Fibroblast of peridontal ligament (primary cell): ENCODE results near the gene BANP.
"Not testable (repeated sequence)": the region's sequence is repeated elsewhere in the genome, so short reads cannot be mapped to it uniquely, and the experiment has no call there.

Experiments
- DNase-seq: peaks from one replicate; pipeline ENCODE4 v3.0.0-alpha.2; 2010; ENCODE audit errors: extremely low read depth

Gene BANP

DNA sequence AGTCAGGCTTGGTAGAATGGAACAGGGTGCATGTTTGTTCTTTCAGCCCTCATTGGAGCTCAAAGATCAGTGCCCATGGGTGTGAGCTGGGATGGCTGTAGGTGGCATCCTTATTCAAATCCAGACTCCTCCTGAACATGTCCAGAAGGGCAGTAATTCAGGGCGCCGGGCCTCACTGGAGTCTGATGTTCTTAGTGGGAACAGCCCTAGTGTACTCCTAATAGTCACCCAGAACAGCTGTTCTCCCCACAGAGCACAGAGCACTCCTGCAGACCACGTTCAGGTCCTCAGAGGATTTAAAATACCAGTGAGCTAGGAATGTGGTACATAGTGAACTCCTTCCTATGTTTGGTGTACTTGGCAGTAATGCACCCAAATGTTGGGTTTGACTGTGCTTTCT is 96.2 kb downstream of the BANP start:
- DNase-seq: no peak

- DNase-seq: no peak
These were observed 97.8 kb downstream of the BANP start for GRCh38 chr16:88048985-88049384.

DNA sequence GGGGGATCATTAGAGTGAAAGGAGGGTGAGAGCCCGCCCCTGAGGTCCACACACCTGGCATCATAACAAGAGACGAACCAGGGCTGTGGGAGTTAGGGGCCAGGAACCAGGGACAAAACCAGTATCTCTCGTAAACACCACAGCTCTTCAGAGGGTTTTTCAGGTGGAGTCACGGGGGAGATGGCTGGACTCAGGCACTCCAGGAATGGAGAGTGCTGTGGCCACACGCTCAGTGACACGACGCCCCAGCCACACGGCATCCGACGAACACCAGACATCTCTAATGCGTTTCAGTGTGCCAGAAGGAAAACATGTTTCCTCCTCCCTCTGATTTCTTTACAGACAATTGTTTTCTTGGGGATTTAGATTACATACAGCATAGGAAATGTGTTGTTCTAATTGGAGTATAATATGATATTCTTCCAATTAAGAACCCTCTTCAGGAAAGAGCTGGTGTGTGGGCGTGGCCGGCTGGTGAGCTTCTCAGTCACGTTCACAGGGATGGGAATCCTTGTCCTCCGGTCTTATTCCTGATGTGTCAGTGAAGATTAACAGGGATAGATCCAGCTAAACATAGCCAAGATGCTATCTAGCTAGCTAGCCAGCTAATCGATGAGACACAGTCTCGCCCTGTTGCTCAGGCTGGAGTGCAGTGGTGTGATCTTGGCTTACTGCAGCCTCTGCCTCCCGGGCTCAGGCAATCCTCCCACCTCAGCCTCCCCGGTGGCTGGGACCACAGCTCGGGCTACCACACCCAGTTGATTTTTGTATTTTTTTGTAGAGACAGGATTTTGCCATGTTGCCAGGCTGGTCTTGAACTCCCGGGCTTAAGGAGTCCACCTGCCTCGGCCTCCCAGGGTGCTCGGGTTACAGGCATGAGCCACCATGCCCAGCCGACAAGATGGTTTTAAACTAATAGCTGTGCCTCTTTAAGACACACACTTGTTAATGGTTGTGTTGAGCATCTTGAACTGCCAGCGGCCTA is 98.6 kb downstream of the BANP start:
- no peak for DNase-seq

GRCh38 chr16:88050952-88051660 is 99.9 kb downstream of the BANP start:
- DNase-seq: no peak

DNA sequence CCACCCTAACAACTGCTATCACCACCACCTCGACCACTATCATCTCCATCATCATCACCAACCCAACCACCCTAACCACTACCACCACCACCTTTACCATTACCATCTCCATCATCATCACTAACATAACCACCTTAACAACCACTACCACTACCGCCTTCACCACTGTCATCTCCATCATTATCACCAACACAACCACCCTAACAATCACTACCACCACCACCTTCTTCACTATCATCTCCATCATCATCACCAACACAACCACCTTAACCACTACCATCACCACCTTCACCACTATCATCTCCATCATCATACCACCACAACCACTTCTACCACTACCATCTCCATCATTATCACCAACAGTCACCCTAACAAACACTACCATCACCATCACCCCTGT is 101.4 kb downstream of the BANP start:
- DNase-seq: no peak

DNA sequence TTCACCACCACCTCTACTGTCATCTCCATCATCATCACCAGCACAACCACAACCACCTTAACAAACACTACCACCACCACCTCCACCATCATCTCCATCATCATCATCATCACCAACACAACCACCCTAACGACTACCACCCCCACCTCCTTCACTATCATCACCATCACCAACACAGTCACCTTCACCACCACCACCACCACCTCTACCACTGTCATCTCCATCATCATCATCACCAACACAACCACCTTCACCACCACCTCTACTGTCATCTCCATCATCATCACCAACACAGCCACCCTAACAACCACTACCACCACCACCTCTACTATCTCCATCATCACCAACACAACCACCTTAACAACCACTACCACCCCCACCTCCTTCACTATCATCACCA is 102.2 kb downstream of the BANP start:
- not testable (repeated sequence) for DNase-seq

- DNase-seq: no peak
These were observed 104.1 kb downstream of the BANP start for GRCh38 chr16:88055356-88055755.

DNA sequence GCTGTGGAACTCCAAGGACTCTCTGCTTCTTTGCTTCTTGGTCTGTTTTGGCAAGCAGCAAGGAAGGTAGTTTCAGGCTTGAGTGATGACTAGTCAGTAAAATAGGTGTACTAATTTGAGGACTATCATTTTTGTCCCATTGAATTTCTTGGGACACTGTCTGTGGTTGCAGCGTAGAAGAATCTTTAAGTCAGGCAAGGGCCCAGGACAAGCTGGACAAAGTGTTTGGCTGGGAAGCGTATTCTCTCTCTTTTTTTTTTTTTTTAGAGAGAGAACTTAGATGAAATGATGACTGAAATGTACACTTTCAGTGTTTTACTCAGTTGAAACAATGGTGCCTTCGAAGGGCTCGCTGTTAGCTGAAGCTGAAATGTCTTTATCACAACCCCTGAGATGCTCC is 105.0 kb downstream of the BANP start:
- no peak for DNase-seq

- DNase-seq: no peak
These were observed 106.4 kb downstream of the BANP start for GRCh38 chr16:88057656-88058055.

GRCh38 chr16:88058136-88058535 is 106.9 kb downstream of the BANP start:
- no peak for DNase-seq

GRCh38 chr16:88058817-88059216 is 107.6 kb downstream of the BANP start:
- DNase-seq: no peak

GRCh38 chr16:88059701-88060386 is 108.6 kb downstream of the BANP start:
- DNase-seq: no peak

DNA sequence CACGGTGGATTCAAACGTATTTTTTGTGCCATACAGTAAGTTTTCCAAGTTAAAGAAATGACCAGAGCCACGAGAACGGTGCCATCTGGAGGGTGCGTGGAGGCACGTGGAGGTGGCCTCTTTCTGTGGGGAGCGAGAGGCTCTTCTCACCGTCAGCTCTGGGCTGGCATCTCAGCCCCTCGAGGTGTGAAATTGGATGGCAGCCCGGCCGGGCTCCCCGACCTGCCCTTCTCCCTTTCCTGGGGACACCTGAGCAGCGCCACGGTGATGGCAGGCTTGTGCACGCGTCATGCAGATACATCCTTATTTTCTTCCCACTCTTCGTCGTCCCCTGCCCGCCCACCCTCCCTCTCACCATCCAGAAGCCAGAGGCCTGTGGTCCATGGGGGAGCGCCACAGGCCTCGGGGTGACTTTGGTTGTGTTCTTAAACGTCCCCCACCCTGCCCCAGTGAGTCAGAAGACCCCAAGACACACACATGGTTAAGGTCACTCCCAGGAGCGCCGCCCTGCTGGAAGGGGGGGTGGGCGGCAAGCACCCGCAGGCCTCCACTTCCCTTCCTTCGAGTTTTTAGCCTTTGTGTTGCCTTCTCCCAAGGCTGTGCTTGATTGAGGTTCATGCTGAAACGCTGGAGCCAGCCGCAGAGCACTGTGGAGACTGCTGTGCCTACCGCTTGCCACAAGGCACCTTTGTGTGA is 109.4 kb downstream of the BANP start:
- no peak for DNase-seq

- DNase-seq: peak; percentile 28
These were observed 110.3 kb downstream of the BANP start for GRCh38 chr16:88061346-88062110.

GRCh38 chr16:88062341-88063210 is 111.3 kb downstream of the BANP start:
- DNase-seq: peak; percentile 82

DNA sequence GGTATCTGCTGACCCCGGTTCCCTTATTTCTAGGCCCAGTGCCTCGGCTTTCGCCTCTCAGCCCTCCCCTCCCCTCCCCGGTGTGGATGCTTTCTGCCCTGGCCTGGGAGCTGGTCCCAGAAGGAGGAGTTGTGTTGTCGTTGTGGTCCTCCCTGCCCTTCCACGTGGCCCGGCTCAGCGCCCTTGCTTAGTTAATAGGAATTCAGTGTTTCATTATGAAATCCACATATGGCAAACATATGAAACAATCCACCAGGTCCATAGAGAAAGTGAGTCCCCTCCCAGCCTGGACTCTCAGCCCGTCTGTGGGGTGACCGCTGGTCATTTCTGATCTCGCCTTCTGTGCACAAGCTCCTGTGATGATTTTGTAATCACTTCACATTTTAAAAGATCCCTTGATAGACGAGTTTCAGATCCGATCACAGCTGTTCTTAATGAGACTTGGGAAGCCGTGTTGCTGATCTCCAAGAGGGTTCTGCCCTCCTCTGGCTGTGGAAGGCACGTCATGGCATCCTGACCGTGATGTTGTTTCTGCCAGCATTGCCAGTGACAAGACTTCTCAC is 112.1 kb downstream of the BANP start:
- peak; percentile 94 for DNase-seq

DNA sequence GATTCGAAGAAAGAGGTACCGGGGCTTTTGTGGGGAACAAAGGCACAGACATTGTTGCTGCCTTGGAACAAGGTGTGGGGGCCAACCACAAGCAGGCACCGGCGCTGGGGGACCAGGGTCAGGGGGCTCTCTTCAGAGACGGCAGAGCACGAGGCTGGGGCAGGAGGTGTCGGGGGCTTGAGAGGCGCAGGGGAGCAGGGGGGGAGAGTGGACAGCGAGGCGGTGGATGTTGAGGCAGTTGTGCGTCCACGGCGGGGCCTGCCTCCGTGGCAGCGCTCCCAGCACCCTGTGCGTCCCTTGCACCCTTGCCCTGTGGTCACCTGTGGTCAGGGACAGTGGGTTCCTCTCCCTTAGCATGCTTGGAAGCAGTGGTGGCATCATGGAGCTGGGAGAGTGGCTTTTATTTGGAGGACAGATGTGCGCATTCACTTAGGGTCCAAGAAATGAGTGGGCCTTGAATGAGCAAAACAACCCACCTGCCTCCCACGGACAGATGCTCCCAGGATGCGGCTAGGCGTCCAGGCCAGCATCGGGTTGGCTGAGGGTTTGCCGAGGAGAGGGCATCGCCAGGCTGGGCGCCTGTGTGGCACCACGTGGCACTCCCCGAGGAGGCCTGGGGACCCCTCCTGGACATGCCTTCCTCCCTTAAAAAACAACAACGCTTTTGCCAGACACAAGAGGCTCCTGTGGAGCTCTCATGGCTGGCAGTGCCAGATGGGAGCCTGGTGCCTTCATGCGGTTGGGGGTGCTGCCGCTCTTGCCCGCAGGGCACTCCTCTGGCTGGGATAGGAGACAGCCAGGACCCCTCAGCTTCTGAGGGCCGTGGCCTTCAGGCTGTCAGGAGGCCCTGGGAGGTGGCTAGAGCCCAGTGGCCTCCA is 113.0 kb downstream of the BANP start:
- no peak for DNase-seq

DNA sequence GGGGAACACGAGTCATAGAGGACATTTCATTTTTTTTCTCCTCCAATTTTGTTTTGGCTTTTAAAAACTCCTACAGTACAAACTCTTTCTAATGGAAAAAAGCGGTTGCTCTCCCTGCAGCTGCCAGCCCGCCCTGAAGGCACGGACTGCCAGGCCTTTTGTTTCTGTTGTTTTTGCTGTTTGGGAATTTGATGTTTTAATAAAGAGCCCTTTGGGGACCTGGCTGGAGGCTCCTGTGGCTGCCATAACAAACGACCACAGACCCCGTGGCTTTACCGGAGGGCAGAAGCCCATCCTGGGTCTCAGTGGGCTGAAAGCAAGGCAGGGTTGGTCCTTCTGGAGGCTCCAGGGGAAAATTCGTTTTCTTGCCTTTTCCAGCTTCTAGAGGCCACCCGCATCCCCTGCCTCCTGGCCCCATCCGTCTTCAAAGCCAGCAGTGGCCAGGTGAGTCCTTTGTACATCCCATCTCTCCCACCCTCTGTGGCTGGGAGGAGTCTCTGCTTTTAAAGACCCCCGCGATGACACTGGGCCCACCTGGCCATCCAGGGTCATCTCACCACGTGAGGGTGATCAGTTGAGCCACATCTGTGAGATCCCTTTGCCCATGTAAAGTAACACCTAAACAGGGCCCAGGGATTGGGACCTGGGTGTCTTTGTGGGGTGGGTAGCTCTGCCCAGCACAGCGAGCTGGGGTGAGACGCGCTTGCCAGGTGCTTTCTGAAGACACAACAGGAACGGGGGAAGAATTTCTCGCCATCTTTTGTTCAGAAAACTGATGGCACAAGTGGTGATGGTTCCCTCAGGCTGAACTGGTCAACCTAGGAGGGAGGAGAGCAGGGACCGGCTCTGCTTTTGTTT is 113.9 kb downstream of the BANP start:
- DNase-seq: peak; percentile 32
